ENCODE results near the gene SPAG9.

- TF ChIP-seq FOXM1 (IDR thresholded peaks at IDR 0.05; ENCODE audit: borderline replicate concordance) (no peak), ZNF384 (IDR thresholded peaks at IDR 0.05) (no peak), NFRKB (IDR thresholded peaks at IDR 0.05) (no peak), SUZ12 (IDR thresholded peaks at IDR 0.05) (no peak), PKNOX1 (IDR thresholded peaks at IDR 0.05) (no peak), FOXA1 (IDR thresholded peaks at IDR 0.05) (no peak), SP1 (IDR thresholded peaks at IDR 0.05) (no peak), ARNT (IDR thresholded peaks at IDR 0.05) (no peak), BHLHE40 (IDR thresholded peaks at IDR 0.05; ENCODE audit: borderline replicate concordance) (no peak), LEF1 (IDR thresholded peaks at IDR 0.05; ENCODE audit: borderline replicate concordance) (no peak), TARDBP (IDR thresholded peaks at IDR 0.05) (no peak), FOXK2 (IDR thresholded peaks at IDR 0.05) (no peak), L3MBTL2 (conservative IDR thresholded peaks at IDR 0.05) (no peak)
Measured at GRCh38 chr17:50955160-50955559, 165.5 kb downstream of the SPAG9 start.

Data from HEK293T (cell line).